ENCODE results near the gene KIF17.

GRCh38 chr1:20719261-20719660 lies 1.5 kb upstream of the KIF17 start:
- TF ChIP-seq, protein P1, sequence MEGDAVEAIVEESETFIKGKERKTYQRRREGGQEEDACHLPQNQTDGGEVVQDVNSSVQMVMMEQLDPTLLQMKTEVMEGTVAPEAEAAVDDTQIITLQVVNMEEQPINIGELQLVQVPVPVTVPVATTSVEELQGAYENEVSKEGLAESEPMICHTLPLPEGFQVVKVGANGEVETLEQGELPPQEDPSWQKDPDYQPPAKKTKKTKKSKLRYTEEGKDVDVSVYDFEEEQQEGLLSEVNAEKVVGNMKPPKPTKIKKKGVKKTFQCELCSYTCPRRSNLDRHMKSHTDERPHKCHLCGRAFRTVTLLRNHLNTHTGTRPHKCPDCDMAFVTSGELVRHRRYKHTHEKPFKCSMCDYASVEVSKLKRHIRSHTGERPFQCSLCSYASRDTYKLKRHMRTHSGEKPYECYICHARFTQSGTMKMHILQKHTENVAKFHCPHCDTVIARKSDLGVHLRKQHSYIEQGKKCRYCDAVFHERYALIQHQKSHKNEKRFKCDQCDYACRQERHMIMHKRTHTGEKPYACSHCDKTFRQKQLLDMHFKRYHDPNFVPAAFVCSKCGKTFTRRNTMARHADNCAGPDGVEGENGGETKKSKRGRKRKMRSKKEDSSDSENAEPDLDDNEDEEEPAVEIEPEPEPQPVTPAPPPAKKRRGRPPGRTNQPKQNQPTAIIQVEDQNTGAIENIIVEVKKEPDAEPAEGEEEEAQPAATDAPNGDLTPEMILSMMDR (IDR thresholded peaks at IDR 0.05): no peak
- TF ChIP-seq POLR2A (IDR thresholded peaks at IDR 0.05): no peak

Data from Peyer's patch (tissue), 4 donors.